ENCODE results near the gene PLOD1. TPM values are rescaled to one million over a fixed set of nuclear protein-coding genes. Genes with fewer than 3 reads are reported as not detected.

The PLOD1 gene
- total and polyA plus RNA-seq, 2 of the 13 experiments (the other 11 are each of a cell fraction or from before 2014, with no cell fraction given) = 70.1 to 318 TPM

- TF ChIP-seq AHDC1 (CRISPR knock-in tag; IDR thresholded peaks at IDR 0.05; ENCODE audit: borderline replicate concordance) (no peak), BCLAF1 (IDR thresholded peaks at IDR 0.05) (no peak)
Observed at GRCh38 chr1:11970441-11971185, 36.1 kb downstream of the PLOD1 start (continued).

- no peaks in the 10 kb centered on the region for H4K20me1 ChIP-seq (ENCODE audit: insufficient read depth, low read length)
- H3K79me2 ChIP-seq (ENCODE audit: insufficient read depth, low read length) = peaks cover 22% of the 10 kb centered on the region
- no peak overlapping the region for H3K27ac ChIP-seq (ENCODE audit: extremely low read length, insufficient read depth, low read length)
- no peaks in the 10 kb centered on the region for H3K9me3 ChIP-seq (ENCODE audit: low read length)
- no peak overlapping the region for H3K4me2 ChIP-seq (ENCODE audit: low read depth, low read length)
- H3K27me3 ChIP-seq (ENCODE audit: control insufficient read depth in 1 of 2, insufficient read depth in 2 of 2, low read length in 2 of 2) = peaks cover 0 to 3% of the 10 kb centered on the region in 2 experiments; a peak in 1 of 5 replicates
- ATAC-seq (no peak), DNase-seq (ENCODE audit: low spot score) (no peak), FAIRE-seq (no peak)
- intact Hi-C loops (cut with micrococcal nuclease; ENCODE audit: unreplicated experiment) = no loop called here
- TF ChIP-seq POLR2G (IDR thresholded peaks at IDR 0.05; ENCODE audit: low read depth, low read length) (0 out of 2 replicates have a peak, but pooled peaks have one; percentile 31), ZNF326 (CRISPR knock-in tag; IDR thresholded peaks at IDR 0.05; ENCODE audit: borderline replicate concordance) (no peak), TRIM24 (CRISPR knock-in tag; IDR thresholded peaks at IDR 0.05) (no peak)
- BruUV-seq (replicated peaks) = no TSS peak
- CTCF ChIA-PET (ENCODE audit: low intra/inter-chr PET ratio, low total read pairs) = no interaction called here
- peaks cover 9 to 27% of the 10 kb centered on the region in 2 experiments; a peak in 4 of 5 replicates for H3K36me3 ChIP-seq (replicated peaks in 1 of 2; ENCODE audit: control insufficient read depth in 1 of 2, insufficient read depth in 2 of 2, low read length in 2 of 2)
- no peak overlapping the region for H2AFZ ChIP-seq (ENCODE audit: low read length)
- no peak overlapping the region for H3K9ac ChIP-seq (ENCODE audit: insufficient read depth, low read depth, low read length)
- POLR2A ChIA-PET = no interaction called here
- no peak overlapping the region for H3K4me3 ChIP-seq (replicated peaks in 1 of 3; ENCODE audit: insufficient read depth in 1 of 3, low read depth in 2 of 3, low read length in 3 of 3)
- peaks cover 32% of the 10 kb centered on the region for H3K4me1 ChIP-seq (ENCODE audit: insufficient read depth, low read length)
- 93% methylated on average over 3 of the region's 3 CpGs for WGBS (ENCODE audit: low lambda C conversion rate)
- in situ Hi-C loops (cut with HindIII; ENCODE audit: extremely low pct_ligation_motif_present, low pct_unique_long_range_greater_than_20kb) = no loop called here
Observed at GRCh38 chr1:11977625-11978024, 43.1 kb downstream of the PLOD1 start.
